Body of pancreas (tissue), 4 donors: Measurements from ENCODE around the gene KCNQ1OT1.

Experiments
- CTCF ChIP-seq, 7 experiments: fragments of 450-650 bp in 4 of 7; fragments of 200-600 bp in 3 of 7; sonication (generic) in 3 of 7; IDR thresholded peaks; one replicate each; pipeline ENCODE4 v1.5.1; 2016 to 2019; ENCODE audit warnings: antibody characterized with exemption in 7 of 7
- POLR2A ChIP-seq, 3 donors: fragments of 450-650 bp; IDR thresholded peaks; one replicate each; pipeline ENCODE4 v1.6.1; 2016; ENCODE audit warnings: antibody characterized with exemption in 3 of 3, mild to moderate bottlenecking in 2 of 3

GRCh38 chr11:2732261-2732939 is 32.6 kb upstream of the KCNQ1OT1 start:
- TF ChIP-seq CTCF (IDR thresholded peaks at IDR 0.05) (no peak), POLR2A (IDR thresholded peaks at IDR 0.05) (no peak)
